Measurements from ENCODE around the gene IL6R. TPM values are rescaled to one million over a fixed set of nuclear protein-coding genes. Genes with fewer than 3 reads are reported as not detected.

The IL6R gene
- total RNA-seq, 1 donor from 2014 or later, result 1.6 TPM

GRCh38 chr1:154398678-154399077, 6.5 kb upstream of the IL6R start:
- no peak overlapping the region for H3K4me3 Mint-ChIP-seq (ENCODE audit: low read depth)
- no peaks in the 10 kb centered on the region for H3K36me3 Mint-ChIP-seq (ENCODE audit: low read depth)
- peaks cover 9% of the 10 kb centered on the region for H3K27me3 Mint-ChIP-seq (ENCODE audit: low read depth)
- H3K27ac Mint-ChIP-seq, result no peak overlapping the region
- DNase-seq (ENCODE audit: low spot score), result no peak
- H3K4me1 Mint-ChIP-seq (ENCODE audit: low read depth), result peaks cover 10% of the 10 kb centered on the region
- H3K9me3 Mint-ChIP-seq, result peaks cover 7% of the 10 kb centered on the region
- intact Hi-C loops (cut with micrococcal nuclease), result no loop called here

- intact Hi-C loops (cut with micrococcal nuclease), result loop anchor here (5.0 kb wide), 1 partner anchor 48 kb away; no protein-coding TSS in a partner anchor
- DNase-seq (ENCODE audit: low spot score), result no peak
- H3K27ac Mint-ChIP-seq, result no peak overlapping the region
- peaks cover 26% of the 10 kb centered on the region for H3K4me1 Mint-ChIP-seq (ENCODE audit: low read depth)
- peaks cover 12% of the 10 kb centered on the region for H3K27me3 Mint-ChIP-seq (ENCODE audit: low read depth)
- no peaks in the 10 kb centered on the region for H3K36me3 Mint-ChIP-seq (ENCODE audit: low read depth)
- H3K9me3 Mint-ChIP-seq, result peaks cover 7% of the 10 kb centered on the region
- no peak overlapping the region for H3K4me3 Mint-ChIP-seq (ENCODE audit: low read depth)
Observed at GRCh38 chr1:154400381-154400801, 4.8 kb upstream of the IL6R start.

- no peaks in the 10 kb centered on the region for H3K36me3 Mint-ChIP-seq (ENCODE audit: low read depth)
- peaks cover 42% of the 10 kb centered on the region for H3K4me1 Mint-ChIP-seq (ENCODE audit: low read depth)
- no peak for DNase-seq (ENCODE audit: low spot score)
- intact Hi-C loops (cut with micrococcal nuclease), result loop anchor here (5.0 kb wide), 1 partner anchor 50 kb away; no protein-coding TSS in a partner anchor
- H3K27ac Mint-ChIP-seq, result no peak overlapping the region
- H3K9me3 Mint-ChIP-seq, result no peaks in the 10 kb centered on the region
- H3K4me3 Mint-ChIP-seq (ENCODE audit: low read depth), result no peak overlapping the region
- H3K27me3 Mint-ChIP-seq (ENCODE audit: low read depth), result peaks cover 6% of the 10 kb centered on the region
Observed at GRCh38 chr1:154402409-154402921, 2.7 kb upstream of the IL6R start.

GRCh38 chr1:154403261-154403943, 1.7 kb upstream of the IL6R start:
- no peaks in the 10 kb centered on the region for H3K36me3 Mint-ChIP-seq (ENCODE audit: low read depth)
- H3K27ac Mint-ChIP-seq, result no peak overlapping the region
- H3K27me3 Mint-ChIP-seq (ENCODE audit: low read depth), result peaks cover 6% of the 10 kb centered on the region
- peaks cover 52% of the 10 kb centered on the region for H3K4me1 Mint-ChIP-seq (ENCODE audit: low read depth)
- H3K4me3 Mint-ChIP-seq (ENCODE audit: low read depth), result no peak overlapping the region
- DNase-seq (ENCODE audit: low spot score), result no peak
- intact Hi-C loops (cut with micrococcal nuclease), result loop anchor here (5.0 kb wide), 1 partner anchor 51 kb away; no protein-coding TSS in a partner anchor
- no peaks in the 10 kb centered on the region for H3K9me3 Mint-ChIP-seq

GRCh38 chr1:154403983-154404382, 1.2 kb upstream of the IL6R start:
- peaks cover 6% of the 10 kb centered on the region for H3K27me3 Mint-ChIP-seq (ENCODE audit: low read depth)
- peak overlapping the region; percentile 5 for H3K4me3 Mint-ChIP-seq (ENCODE audit: low read depth)
- H3K27ac Mint-ChIP-seq, result no peak overlapping the region
- no peaks in the 10 kb centered on the region for H3K9me3 Mint-ChIP-seq
- no peak for DNase-seq (ENCODE audit: low spot score)
- peaks cover 57% of the 10 kb centered on the region for H3K4me1 Mint-ChIP-seq (ENCODE audit: low read depth)
- no peaks in the 10 kb centered on the region for H3K36me3 Mint-ChIP-seq (ENCODE audit: low read depth)
- intact Hi-C loops (cut with micrococcal nuclease), result loop anchor here (5.0 kb wide), 1 partner anchor 52 kb away; no protein-coding TSS in a partner anchor

GRCh38 chr1:154404511-154404931, 622 bp upstream of the IL6R start:
- Mint-ChIP-seq H3K36me3 (ENCODE audit: low read depth) (no peaks in the 10 kb centered on the region), H3K4me3 (ENCODE audit: low read depth) (peak overlapping the region; percentile 64), H3K27me3 (ENCODE audit: low read depth) (peaks cover 6% of the 10 kb centered on the region), H3K9me3 (no peaks in the 10 kb centered on the region), H3K4me1 (ENCODE audit: low read depth) (peaks cover 61% of the 10 kb centered on the region), H3K27ac (no peak overlapping the region)
- DNase-seq (ENCODE audit: low spot score), result no peak
- intact Hi-C loops (cut with micrococcal nuclease), result loop anchor here (5.0 kb wide), 1 partner anchor 52 kb away; no protein-coding TSS in a partner anchor

GRCh38 chr1:154405747-154406571, 816 bp downstream of the IL6R start:
- Mint-ChIP-seq H3K4me1 (ENCODE audit: low read depth) (peaks cover 69% of the 10 kb centered on the region), H3K27ac (peak overlapping the region; percentile 64), H3K4me3 (ENCODE audit: low read depth) (peak overlapping the region; percentile 73), H3K9me3 (no peaks in the 10 kb centered on the region), H3K36me3 (ENCODE audit: low read depth) (no peaks in the 10 kb centered on the region), H3K27me3 (ENCODE audit: low read depth) (peaks cover 6% of the 10 kb centered on the region)
- intact Hi-C loops (cut with micrococcal nuclease), result loop anchor here (1.0 kb wide), 1 partner anchor 21 kb away; no protein-coding TSS in a partner anchor
- DNase-seq (ENCODE audit: low spot score), result no peak

- intact Hi-C loops (cut with micrococcal nuclease), result no loop called here
- no peaks in the 10 kb centered on the region for H3K36me3 Mint-ChIP-seq (ENCODE audit: low read depth)
- H3K4me3 Mint-ChIP-seq (ENCODE audit: low read depth), result peak overlapping the region; percentile 73
- H3K27me3 Mint-ChIP-seq (ENCODE audit: low read depth), result peaks cover 6% of the 10 kb centered on the region
- peak overlapping the region; percentile 64 for H3K27ac Mint-ChIP-seq
- no peak for DNase-seq (ENCODE audit: low spot score)
- peaks cover 71% of the 10 kb centered on the region for H3K4me1 Mint-ChIP-seq (ENCODE audit: low read depth)
- H3K9me3 Mint-ChIP-seq, result no peaks in the 10 kb centered on the region
Observed at GRCh38 chr1:154406572-154406879, 1.4 kb downstream of the IL6R start.

- peaks cover 71% of the 10 kb centered on the region for H3K4me1 Mint-ChIP-seq (ENCODE audit: low read depth)
- H3K27ac Mint-ChIP-seq, result peak overlapping the region; percentile 64
- no peaks in the 10 kb centered on the region for H3K9me3 Mint-ChIP-seq
- intact Hi-C loops (cut with micrococcal nuclease), result loop anchor here (1.0 kb wide), 2 partner anchors 32 to 56 kb away; no protein-coding TSS in a partner anchor
- H3K36me3 Mint-ChIP-seq (ENCODE audit: low read depth), result no peaks in the 10 kb centered on the region
- peak overlapping the region; percentile 73 for H3K4me3 Mint-ChIP-seq (ENCODE audit: low read depth)
- DNase-seq (ENCODE audit: low spot score), result no peak
- H3K27me3 Mint-ChIP-seq (ENCODE audit: low read depth), result peaks cover 6% of the 10 kb centered on the region
Observed at GRCh38 chr1:154406886-154407197, 1.7 kb downstream of the IL6R start.

- Mint-ChIP-seq H3K27ac (peak overlapping the region; percentile 64), H3K27me3 (ENCODE audit: low read depth) (peaks cover 6% of the 10 kb centered on the region), H3K36me3 (ENCODE audit: low read depth) (no peaks in the 10 kb centered on the region), H3K4me1 (ENCODE audit: low read depth) (peaks cover 71% of the 10 kb centered on the region), H3K4me3 (ENCODE audit: low read depth) (peak overlapping the region; percentile 73), H3K9me3 (no peaks in the 10 kb centered on the region)
- no peak for DNase-seq (ENCODE audit: low spot score)
- intact Hi-C loops (cut with micrococcal nuclease), result loop anchor here (1.0 kb wide), 2 partner anchors 32 to 56 kb away; no protein-coding TSS in a partner anchor
Observed at GRCh38 chr1:154407198-154408091, 2.3 kb downstream of the IL6R start.

- no peaks in the 10 kb centered on the region for H3K9me3 Mint-ChIP-seq
- intact Hi-C loops (cut with micrococcal nuclease), result no loop called here
- peaks cover 4% of the 10 kb centered on the region for H3K27me3 Mint-ChIP-seq (ENCODE audit: low read depth)
- DNase-seq (ENCODE audit: low spot score), result no peak
- H3K4me1 Mint-ChIP-seq (ENCODE audit: low read depth), result peaks cover 66% of the 10 kb centered on the region
- H3K36me3 Mint-ChIP-seq (ENCODE audit: low read depth), result no peaks in the 10 kb centered on the region
- H3K4me3 Mint-ChIP-seq (ENCODE audit: low read depth), result peak overlapping the region; percentile 73
- no peak overlapping the region for H3K27ac Mint-ChIP-seq
Observed at GRCh38 chr1:154408174-154408777, 3.1 kb downstream of the IL6R start.

All from activated T-helper 2 cell treated with anti-CD3 and anti-CD28 coated beads, Interferon-gamma antibody, Interleukin-2, Interleukin-4, amounts not matched to agents 10 μg/mL and 5 μg/mL and 100 μg/mL, durations not matched to agents 14 hours and 24 hours and 36 hours (primary cell).